Measurements from ENCODE around the gene KCNMB2.

DNA sequence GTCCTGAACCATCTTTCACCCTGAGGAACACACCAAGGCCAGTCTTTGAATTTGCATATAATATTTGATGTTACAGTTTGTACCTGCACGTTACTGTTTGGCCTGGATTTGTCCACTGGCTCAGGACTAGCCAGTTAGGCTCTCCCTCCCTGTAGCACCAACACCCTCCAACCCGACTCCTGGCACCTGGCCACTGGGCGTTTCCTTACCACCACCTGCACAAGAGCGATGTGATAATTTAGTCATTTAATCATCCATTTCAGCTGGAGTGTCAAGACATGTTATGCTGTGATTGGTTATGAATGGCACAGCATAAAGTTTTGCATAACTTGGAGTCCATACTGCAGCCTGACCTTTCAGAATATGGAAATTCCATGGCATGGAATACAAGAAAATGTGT, 242.4 kb downstream of the KCNMB2 start:
- TF ChIP-seq, protein P1, sequence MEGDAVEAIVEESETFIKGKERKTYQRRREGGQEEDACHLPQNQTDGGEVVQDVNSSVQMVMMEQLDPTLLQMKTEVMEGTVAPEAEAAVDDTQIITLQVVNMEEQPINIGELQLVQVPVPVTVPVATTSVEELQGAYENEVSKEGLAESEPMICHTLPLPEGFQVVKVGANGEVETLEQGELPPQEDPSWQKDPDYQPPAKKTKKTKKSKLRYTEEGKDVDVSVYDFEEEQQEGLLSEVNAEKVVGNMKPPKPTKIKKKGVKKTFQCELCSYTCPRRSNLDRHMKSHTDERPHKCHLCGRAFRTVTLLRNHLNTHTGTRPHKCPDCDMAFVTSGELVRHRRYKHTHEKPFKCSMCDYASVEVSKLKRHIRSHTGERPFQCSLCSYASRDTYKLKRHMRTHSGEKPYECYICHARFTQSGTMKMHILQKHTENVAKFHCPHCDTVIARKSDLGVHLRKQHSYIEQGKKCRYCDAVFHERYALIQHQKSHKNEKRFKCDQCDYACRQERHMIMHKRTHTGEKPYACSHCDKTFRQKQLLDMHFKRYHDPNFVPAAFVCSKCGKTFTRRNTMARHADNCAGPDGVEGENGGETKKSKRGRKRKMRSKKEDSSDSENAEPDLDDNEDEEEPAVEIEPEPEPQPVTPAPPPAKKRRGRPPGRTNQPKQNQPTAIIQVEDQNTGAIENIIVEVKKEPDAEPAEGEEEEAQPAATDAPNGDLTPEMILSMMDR (conservative IDR thresholded peaks at IDR 0.05; ENCODE audit: low read depth, low read length): no peak
- TF ChIP-seq EZH2phosphoT487 (IDR thresholded peaks at IDR 0.05; ENCODE audit: borderline replicate concordance, low read length) (no peak), EZH2 (IDR thresholded peaks at IDR 0.05; ENCODE audit: low read length, unreplicated experiment) (no peak)
